HG03342 (cell line): ENCODE data around the gene EFCAB11.

ENCODE experiments used
- ATAC-seq: cut with Tn5 transposase; IDR thresholded peaks from one replicate; pipeline ENCODE4 v1.9.1; 2021; ENCODE audit warnings: mild to moderate bottlenecking, moderate library complexity; ENCODE audit not compliant: unreplicated experiment

Gene EFCAB11

GRCh38 chr14:89828471-89829165 is 125.9 kb downstream of the EFCAB11 start:
- no peak for ATAC-seq

GRCh38 chr14:89827265-89827664 is 127.3 kb downstream of the EFCAB11 start:
- ATAC-seq: no peak

- no peak for ATAC-seq
Measured at GRCh38 chr14:89826596-89826995, 127.9 kb downstream of the EFCAB11 start.

GRCh38 chr14:89823743-89824142 is 130.8 kb downstream of the EFCAB11 start:
- no peak for ATAC-seq

- no peak for ATAC-seq
Measured at GRCh38 chr14:89814126-89814525, 140.4 kb downstream of the EFCAB11 start.

- ATAC-seq: no peak
Measured at GRCh38 chr14:89813617-89814031, 140.9 kb downstream of the EFCAB11 start.

GRCh38 chr14:89811954-89812575 is 142.5 kb downstream of the EFCAB11 start:
- ATAC-seq: no peak

GRCh38 chr14:89810101-89810500 is 144.4 kb downstream of the EFCAB11 start:
- no peak for ATAC-seq

GRCh38 chr14:89807892-89808291 is 146.6 kb downstream of the EFCAB11 start:
- no peak for ATAC-seq

- no peak for ATAC-seq
Measured at GRCh38 chr14:89807151-89807550, 147.4 kb downstream of the EFCAB11 start.

- ATAC-seq: no peak
Measured at GRCh38 chr14:89806451-89806850, 148.1 kb downstream of the EFCAB11 start.

GRCh38 chr14:89805501-89805900 is 149.0 kb downstream of the EFCAB11 start:
- no peak for ATAC-seq

- ATAC-seq: no peak
Measured at GRCh38 chr14:89803542-89803941, 151.0 kb downstream of the EFCAB11 start.

GRCh38 chr14:89801136-89801535 is 153.4 kb downstream of the EFCAB11 start:
- no peak for ATAC-seq

GRCh38 chr14:89798212-89798773 is 156.2 kb downstream of the EFCAB11 start:
- ATAC-seq: no peak

GRCh38 chr14:89797148-89797547 is 157.4 kb downstream of the EFCAB11 start:
- no peak for ATAC-seq

- no peak for ATAC-seq
Measured at GRCh38 chr14:89794096-89794495, 160.4 kb downstream of the EFCAB11 start.

- ATAC-seq: no peak
Measured at GRCh38 chr14:89793367-89793716, 161.2 kb downstream of the EFCAB11 start.

- no peak for ATAC-seq
Measured at GRCh38 chr14:89792489-89793366, 161.8 kb downstream of the EFCAB11 start.

GRCh38 chr14:89787525-89787924 is 167.0 kb downstream of the EFCAB11 start:
- ATAC-seq: no peak

GRCh38 chr14:89781046-89781445 is 173.5 kb downstream of the EFCAB11 start:
- ATAC-seq: no peak
